GM06990 (cell line): ENCODE data around the gene GRP.

Experiments
- DNase-seq: peaks from one replicate; pipeline ENCODE4 v3.0.0-alpha.2; 2011; ENCODE audit not compliant: insufficient read length; ENCODE audit errors: extremely low read depth
- H3K27me3 ChIP-seq: replicated peaks from 2 replicates; pipeline ENCODE4 v1.6.0; 2011; ENCODE audit warnings: low read length; ENCODE audit not compliant: control insufficient read depth, insufficient read depth
- H3K36me3 ChIP-seq: 2 replicates; pipeline ENCODE4 v1.5.1; 2011; ENCODE audit warnings: low read length; ENCODE audit not compliant: control insufficient read depth, insufficient read depth
- H3K4me3 ChIP-seq: replicated peaks from 2 replicates; pipeline ENCODE4 v1.5.1; 2011; ENCODE audit warnings: low read depth, mild to moderate bottlenecking, control low read depth, low read length
- CTCF ChIP-seq: IDR thresholded peaks from 2 replicates; pipeline ENCODE4 v1.5.1; 2011; ENCODE audit warnings: low read length, control low read depth, mild to moderate bottlenecking, inconsistent platforms; ENCODE audit not compliant: insufficient read depth, poor library complexity, severe bottlenecking

GRP gene

GRCh38 chr18:59202258-59202820, 17.6 kb upstream of the GRP start:
- Histone ChIP-seq H3K36me3 (no peaks in the 10 kb centered on the region), H3K27me3 (no peaks in the 10 kb centered on the region; the same call in none of the 2 replicates), H3K4me3 (no peak overlapping the region)
- TF ChIP-seq CTCF = no peak
- no peak for DNase-seq

GRCh38 chr18:59207506-59207905, 12.5 kb upstream of the GRP start:
- no peaks in the 10 kb centered on the region for H3K36me3 ChIP-seq
- no peak for TF ChIP-seq CTCF
- DNase-seq = no peak
- no peak overlapping the region for H3K4me3 ChIP-seq
- H3K27me3 ChIP-seq = no peaks in the 10 kb centered on the region; the same call in none of the 2 replicates

GRCh38 chr18:59208602-59209125, 11.3 kb upstream of the GRP start:
- no peak for DNase-seq
- Histone ChIP-seq H3K27me3 (no peaks in the 10 kb centered on the region; the same call in 1 of the 2 replicates), H3K36me3 (no peaks in the 10 kb centered on the region), H3K4me3 (no peak overlapping the region)
- TF ChIP-seq CTCF = no peak

GRCh38 chr18:59210299-59210698, 9.7 kb upstream of the GRP start:
- DNase-seq = no peak
- Histone ChIP-seq H3K36me3 (no peaks in the 10 kb centered on the region), H3K27me3 (no peaks in the 10 kb centered on the region; the same call in 1 of the 2 replicates), H3K4me3 (no peak overlapping the region)
- no peak for TF ChIP-seq CTCF

GRCh38 chr18:59211629-59212028, 8.3 kb upstream of the GRP start:
- Histone ChIP-seq H3K36me3 (no peaks in the 10 kb centered on the region), H3K4me3 (no peak overlapping the region), H3K27me3 (no peaks in the 10 kb centered on the region; the same call in none of the 2 replicates)
- no peak for DNase-seq
- TF ChIP-seq CTCF = no peak
